Transverse colon (tissue), 4 donors: ENCODE measurements around the gene ATP6V0D1.

Experiments used
- CTCF ChIP-seq, 5 experiments: fragments of 200-600 bp in 3 of 5; fragments of 450-650 bp in 2 of 5; sonication (generic) in 3 of 5; IDR thresholded peaks; 1 replicate in 2 of 5; 2 replicates in 3 of 5; pipeline ENCODE4 v1.5.1; 2016 to 2017; ENCODE audit warnings: antibody characterized with exemption in 5 of 5, inconsistent platforms in 3 of 5, mild to moderate bottlenecking in 2 of 5, moderate library complexity in 1 of 5
- POLR2A ChIP-seq: fragments of 450-650 bp; IDR thresholded peaks from one replicate; pipeline ENCODE4 v1.6.1; 2016; ENCODE audit warnings: antibody characterized with exemption, mild to moderate bottlenecking, moderate library complexity
- POLR2AphosphoS5 ChIP-seq, 3 donors: sonication (generic); formaldehyde crosslinking; IDR thresholded peaks; one replicate each; pipeline ENCODE4 v1.6.1; 2016; ENCODE audit warnings: antibody characterized with exemption in 3 of 3

GRCh38 chr16:67482233-67482924 lies 1.4 kb upstream of the ATP6V0D1 start:
- TF ChIP-seq POLR2AphosphoS5 (IDR thresholded peaks at IDR 0.05) = no peak
- no peak for TF ChIP-seq CTCF (IDR thresholded peaks at IDR 0.05)
- no peak for TF ChIP-seq POLR2A
